Stomach (tissue), 9 donors: ENCODE data around the gene SGMS1. TPM values are rescaled to one million over a fixed set of nuclear protein-coding genes. Genes with fewer than 3 reads are reported as not detected.
"Not testable (repeated sequence)": the region's sequence is repeated elsewhere in the genome, so short reads cannot be mapped to it uniquely, and the experiment has no call there.

Source experiments
- DNase-seq, 2 donors: peaks; one replicate each; pipeline versions ENCODE4 v3.0.0 to v3.0.0-alpha.2; 2013 to 2019
- H3K27ac ChIP-seq, 5 donors: fragments of 200-600 bp in 4 of 5; sonication (generic) in 4 of 5; one replicate each; pipeline ENCODE4 v1.5.1; 2013 to 2019; ENCODE audit warnings: mild to moderate bottlenecking in 1 of 5, moderate library complexity in 1 of 5
- H3K27me3 ChIP-seq, 3 donors: fragments of 200-600 bp; sonication (generic); one replicate each; pipeline ENCODE4 v1.5.1; 2017 to 2019; ENCODE audit warnings: mixed run types in 1 of 3
- H3K36me3 ChIP-seq, 4 donors: fragments of 200-600 bp; sonication (generic); 1 replicate in 3 of 4; 2 replicates in 1 of 4; pipeline ENCODE4 v1.5.1; 2016 to 2019
- H3K4me1 ChIP-seq, 4 donors: fragments of 200-600 bp; sonication (generic); one replicate each; pipeline ENCODE4 v1.5.1; 2016 to 2019
- H3K4me3 ChIP-seq, 4 donors: fragments of 200-600 bp; sonication (generic) in 3 of 4; one replicate each; pipeline ENCODE4 v1.5.1; 2016 to 2019; ENCODE audit warnings: mild to moderate bottlenecking in 1 of 4
- H3K9me3 ChIP-seq, 4 donors: fragments of 200-600 bp; sonication (generic); one replicate each; pipeline ENCODE4 v1.5.1; 2016 to 2019
- CTCF ChIP-seq, 7 experiments: fragments of 450-650 bp in 4 of 7; fragments of 200-600 bp in 3 of 7; sonication (generic) in 3 of 7; IDR thresholded peaks; one replicate each; pipeline ENCODE4 v1.5.1; 2016 to 2019; ENCODE audit warnings: antibody characterized with exemption in 7 of 7, control low read depth in 2 of 7, mild to moderate bottlenecking in 1 of 7
- EP300 ChIP-seq: sonication (generic); formaldehyde crosslinking; IDR thresholded peaks from one replicate; pipeline ENCODE4 v1.6.1; 2017; ENCODE audit warnings: antibody characterized with exemption
- POLR2A ChIP-seq, 4 donors: fragments of 450-650 bp; IDR thresholded peaks; one replicate each; pipeline ENCODE4 v1.6.1; 2016; ENCODE audit warnings: antibody characterized with exemption in 4 of 4, control low read depth in 2 of 4, mild to moderate bottlenecking in 1 of 4, moderate library complexity in 1 of 4
- POLR2AphosphoS5 ChIP-seq, 3 donors: sonication (generic); formaldehyde crosslinking; IDR thresholded peaks; one replicate each; pipeline ENCODE4 v1.6.1; 2016; ENCODE audit warnings: antibody characterized with exemption in 3 of 3
- WGBS, 5 donors: extraction: QIAGEN DNeasy Blood & Tissue Kit in 3 of 5; methylation state at CpG; one replicate each; pipeline versions ENCODE4 v1.1.5 to v1.1.7; 2013 to 2018; 5-methylcytosine and 5-hydroxymethylcytosine counted together
- intact Hi-C: fragments of 100-400 bp; cut with DNase I; formaldehyde crosslinking; loops from one replicate; pipeline ENCODE4 v1.15.1; 2023; ENCODE audit warnings: low total_unique reads
- polyA plus RNA-seq, 3 donors: library from polyadenylated mRNA; stranded (reverse); fragments of 200-250 nt; gene quantifications; one replicate each; pipeline ENCODE4 v1.2.3, GENCODE V29; 2013
- total RNA-seq, 5 donors: library from RNA; depleted of rRNA; stranded (reverse); fragments of >200 nt; gene quantifications; one replicate each; pipeline versions ENCODE4 v1.1.0 to v1.2.3, GENCODE V29; 2014 to 2016
- donor health status: healthy with polysubstance abuse.
- donor health status: Bipolar disorder and iron deficiency.
- donor health status: healthy.

Gene SGMS1
- total and polyA plus RNA-seq, 8 donors, result 6.2 to 229 (median 49.6) TPM

- Histone ChIP-seq H3K27me3 (no peaks in the 10 kb centered on the region), H3K27ac (no peak overlapping the region), H3K36me3 (no peaks in the 10 kb centered on the region), H3K9me3 (no peaks in the 10 kb centered on the region), H3K4me1 (peaks cover 0 to 38% (median 19%) of the 10 kb centered on the region in 4 donors), H3K4me3 (no peak overlapping the region)
- no peak for DNase-seq
- TF ChIP-seq EP300 (no peak), POLR2AphosphoS5 (IDR thresholded peaks at IDR 0.05) (no peak)
- intact Hi-C loops, result no loop called here
These were observed 248.7 kb downstream of the SGMS1 start for GRCh38 chr10:50375051-50375452.

- H3K27me3 ChIP-seq, result no peaks in the 10 kb centered on the region
- intact Hi-C loops, result no loop called here
- H3K4me3 ChIP-seq, result no peak overlapping the region
- H3K27ac ChIP-seq, result no peak overlapping the region
- no peak for TF ChIP-seq POLR2AphosphoS5 (IDR thresholded peaks at IDR 0.05)
- no peak for TF ChIP-seq POLR2A (IDR thresholded peaks at IDR 0.05)
- H3K9me3 ChIP-seq, result no peaks in the 10 kb centered on the region
- WGBS, 5 donors, result 14 to 40% (median 29%) methylated on average over 1 of the region's 1 CpG
- no peak for DNase-seq
- peaks cover 0 to 32% (median 19%) of the 10 kb centered on the region in 4 donors for H3K4me1 ChIP-seq
- H3K36me3 ChIP-seq, result no peaks in the 10 kb centered on the region
These were observed 249.8 kb downstream of the SGMS1 start for GRCh38 chr10:50373821-50374501.

GRCh38 chr10:50369931-50370330 lies 253.8 kb downstream of the SGMS1 start:
- Histone ChIP-seq H3K4me3 (no peak overlapping the region), H3K27ac (no peak overlapping the region), H3K9me3 (no peaks in the 10 kb centered on the region), H3K36me3 (peaks cover 0 to 4% (median 0%) of the 10 kb centered on the region in 4 donors), H3K4me1 (peaks cover 0 to 21% (median 13%) of the 10 kb centered on the region in 4 donors), H3K27me3 (no peaks in the 10 kb centered on the region)
- no peak for DNase-seq
- no peak for TF ChIP-seq POLR2AphosphoS5 (IDR thresholded peaks at IDR 0.05)
- TF ChIP-seq POLR2A (IDR thresholded peaks at IDR 0.05), result no peak
- TF ChIP-seq EP300, result no peak
- no peak for TF ChIP-seq CTCF (IDR thresholded peaks at IDR 0.05)
- WGBS, 5 donors, result 90 to 98% (median 94%) methylated on average over 1 of the region's 1 CpG
- intact Hi-C loops, result no loop called here

GRCh38 chr10:50367732-50368131 lies 256.0 kb downstream of the SGMS1 start:
- peak in 1 of 2 donors; percentile 41 for DNase-seq
- peaks cover 0 to 4% (median 0%) of the 10 kb centered on the region in 4 donors for H3K36me3 ChIP-seq
- H3K27me3 ChIP-seq, result no peaks in the 10 kb centered on the region
- no peaks in the 10 kb centered on the region for H3K9me3 ChIP-seq
- 69 to 87% (median 86%) methylated on average over 1 of the region's 1 CpG for WGBS, 5 donors
- intact Hi-C loops, result no loop called here
- H3K4me3 ChIP-seq, result no peak overlapping the region
- no peaks in the 10 kb centered on the region for H3K4me1 ChIP-seq
- peak in 3 of 7 experiments; percentile 8 to 32 (median 21) for TF ChIP-seq CTCF (IDR thresholded peaks at IDR 0.05)
- no peak for TF ChIP-seq EP300
- H3K27ac ChIP-seq, result no peak overlapping the region

- H3K36me3 ChIP-seq, DNase-seq, H3K9me3 ChIP-seq, H3K27me3 ChIP-seq, H3K27ac ChIP-seq, intact Hi-C loops, H3K4me3 ChIP-seq, H3K4me1 ChIP-seq: not testable (repeated sequence)
- 72 to 96% (median 89%) methylated on average over 4 of the region's 4 CpGs for WGBS, 5 donors
These were observed 257.3 kb downstream of the SGMS1 start for GRCh38 chr10:50366421-50366820.

GRCh38 chr10:50364730-50365129 lies 259.0 kb downstream of the SGMS1 start:
- intact Hi-C loops, H3K9me3 ChIP-seq, DNase-seq, H3K27ac ChIP-seq, H3K36me3 ChIP-seq, H3K4me3 ChIP-seq, H3K27me3 ChIP-seq: not testable (repeated sequence)
- peaks cover 4 to 19% (median 15%) of the 10 kb centered on the region in 4 donors for H3K4me1 ChIP-seq
- WGBS, 5 donors, result 63 to 78% (median 76%) methylated on average over 3 of the region's 3 CpGs
